ENCODE measurements around the gene TRIM50.
A peak's percentile ranks its signal among the peaks of the same experiment; 100 is the strongest.
"Not testable (repeated sequence)": the region's sequence is repeated elsewhere in the genome, so short reads cannot be mapped to it uniquely, and the experiment has no call there.

The TRIM50 gene

GRCh38 chr7:73350306-73351068, 22.6 kb upstream of the TRIM50 start:
- DNase-seq (ENCODE audit: extremely low read depth in 1 of 2, low read depth in 1 of 2): no peak

GRCh38 chr7:73349763-73350162, 21.9 kb upstream of the TRIM50 start:
- DNase-seq (ENCODE audit: extremely low read depth in 1 of 2, low read depth in 1 of 2): no peak

DNA sequence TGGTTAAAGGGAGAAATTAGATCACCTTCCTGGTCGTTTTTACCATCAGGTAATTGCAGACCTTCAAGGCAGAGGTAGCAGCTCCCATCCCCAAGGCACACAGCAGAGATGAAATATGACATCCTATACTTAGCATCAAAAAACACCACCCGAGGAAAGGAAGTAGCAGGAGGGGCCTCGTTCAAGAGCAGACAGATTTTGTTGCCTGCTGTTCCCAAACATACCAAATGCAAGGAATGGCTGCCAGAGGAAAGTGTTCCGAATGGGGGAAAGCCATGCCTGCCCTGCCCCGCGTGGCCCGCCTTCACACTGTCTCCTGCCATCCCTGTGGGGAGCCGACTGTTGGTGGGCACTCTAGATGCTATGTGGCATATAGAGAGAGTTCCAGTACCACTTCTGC, 18.1 kb upstream of the TRIM50 start:
- no peak for DNase-seq (ENCODE audit: extremely low read depth in 1 of 2, low read depth in 1 of 2)

DNA sequence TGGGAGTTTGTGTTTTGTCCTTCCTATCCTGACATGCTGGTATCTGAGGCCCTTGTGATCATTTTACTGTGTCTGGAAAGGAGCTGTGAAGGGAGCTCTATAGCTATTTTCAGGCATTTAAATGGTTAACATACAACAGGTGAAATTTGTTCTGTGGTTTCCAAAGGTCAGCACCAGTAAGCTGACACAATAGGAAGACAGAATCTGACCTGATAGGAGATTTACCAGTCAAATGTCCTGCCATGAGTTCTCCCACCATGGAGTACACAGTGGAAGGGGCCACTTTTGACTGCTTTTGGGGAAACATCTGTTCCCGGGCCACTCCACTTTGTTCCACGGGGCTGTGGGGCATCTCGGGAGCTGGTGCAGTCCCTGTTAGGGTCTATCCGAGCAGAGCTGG, 17.7 kb upstream of the TRIM50 start:
- no peak for DNase-seq (ENCODE audit: extremely low read depth in 1 of 2, low read depth in 1 of 2)

- DNase-seq (ENCODE audit: extremely low read depth in 1 of 2, low read depth in 1 of 2): no peak
These were observed 15.9 kb upstream of the TRIM50 start for GRCh38 chr7:73343671-73344380.

GRCh38 chr7:73342645-73343044, 14.8 kb upstream of the TRIM50 start:
- no peak for DNase-seq (ENCODE audit: extremely low read depth in 1 of 2, low read depth in 1 of 2)

DNA sequence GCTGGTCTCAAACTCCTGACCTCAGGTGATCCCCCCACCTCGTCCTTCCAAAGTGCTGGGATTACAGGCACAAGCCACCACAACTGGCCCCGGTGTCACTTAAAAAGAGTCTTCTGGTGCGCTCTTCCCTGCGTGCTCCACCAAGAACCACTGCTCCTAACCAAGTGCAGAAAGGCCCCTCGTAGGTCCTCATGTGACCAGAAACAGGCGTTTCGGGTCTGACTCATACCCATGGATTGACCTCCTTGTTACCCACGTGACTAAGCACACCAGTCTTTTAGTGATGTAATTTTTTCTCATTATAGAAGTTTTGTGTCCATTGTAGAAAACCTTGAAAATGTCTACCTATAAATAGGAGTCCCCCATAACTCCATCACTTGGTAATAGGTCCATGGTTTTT, 14.0 kb upstream of the TRIM50 start:
- no peak for DNase-seq (ENCODE audit: extremely low read depth in 1 of 2, low read depth in 1 of 2)

- DNase-seq (ENCODE audit: extremely low read depth in 1 of 2, low read depth in 1 of 2): no peak
These were observed 12.6 kb upstream of the TRIM50 start for GRCh38 chr7:73340514-73340913.

DNA sequence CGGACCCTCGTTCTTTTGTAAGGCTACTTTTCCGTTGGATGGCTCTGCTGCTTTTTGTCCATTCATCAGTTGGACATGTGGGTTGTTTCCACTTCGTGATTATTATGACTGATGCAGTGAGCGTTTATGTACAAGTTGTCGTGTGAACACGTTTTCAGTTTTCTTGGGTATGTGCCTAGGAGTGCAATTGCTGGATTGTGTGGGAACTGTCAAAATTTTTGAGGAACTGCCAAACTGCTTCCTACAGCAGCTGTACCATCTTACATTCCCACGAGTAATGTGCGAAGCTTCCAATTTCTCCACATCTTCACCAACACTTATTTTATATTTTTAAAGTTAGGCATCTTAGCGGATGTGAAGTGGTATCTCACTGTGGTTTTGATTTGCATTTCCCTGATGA, 10.4 kb upstream of the TRIM50 start:
- DNase-seq (ENCODE audit: extremely low read depth in 1 of 2, low read depth in 1 of 2): no peak

DNA sequence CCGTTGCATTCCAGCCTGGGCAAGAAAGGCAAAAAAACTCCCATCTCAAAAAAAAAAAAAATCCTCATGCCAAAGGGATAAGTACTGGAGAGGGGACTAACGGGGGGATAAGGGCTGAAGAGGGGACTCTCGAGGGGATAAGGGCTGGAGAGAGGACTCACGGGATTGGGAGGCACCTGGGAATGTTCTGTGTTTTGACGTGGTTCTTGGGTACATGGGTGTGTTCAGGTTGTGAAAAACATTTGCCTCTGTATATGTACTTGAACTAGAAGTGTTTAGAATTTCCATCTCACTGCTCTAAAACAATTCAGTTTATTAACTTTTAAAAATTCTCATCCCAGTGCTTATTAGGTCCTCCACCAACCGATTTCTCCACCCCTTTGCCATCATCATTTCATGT, 4.6 kb upstream of the TRIM50 start:
- DNase-seq (ENCODE audit: extremely low read depth in 1 of 2, low read depth in 1 of 2): no peak

DNA sequence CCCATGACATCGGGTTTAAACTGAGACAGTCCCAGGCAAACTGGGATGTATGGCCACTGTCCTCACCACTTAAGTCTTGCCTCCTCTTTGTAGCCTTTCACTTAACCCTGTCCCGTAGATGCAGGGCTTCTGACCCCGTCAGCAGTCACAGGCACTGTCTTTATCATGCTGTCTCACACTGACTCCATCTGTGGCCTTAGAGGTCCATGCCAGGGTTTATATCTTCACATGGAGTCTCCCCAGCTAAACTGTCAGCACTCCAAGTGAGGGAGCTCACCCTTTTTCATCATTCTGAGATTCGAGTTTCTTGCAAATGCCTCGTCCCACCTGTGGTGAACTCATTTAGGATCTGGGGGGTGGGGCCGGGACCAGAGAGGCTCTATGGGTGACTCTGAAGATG, 2.9 kb upstream of the TRIM50 start:
- DNase-seq (ENCODE audit: extremely low read depth in 1 of 2, low read depth in 1 of 2): no peak

DNA sequence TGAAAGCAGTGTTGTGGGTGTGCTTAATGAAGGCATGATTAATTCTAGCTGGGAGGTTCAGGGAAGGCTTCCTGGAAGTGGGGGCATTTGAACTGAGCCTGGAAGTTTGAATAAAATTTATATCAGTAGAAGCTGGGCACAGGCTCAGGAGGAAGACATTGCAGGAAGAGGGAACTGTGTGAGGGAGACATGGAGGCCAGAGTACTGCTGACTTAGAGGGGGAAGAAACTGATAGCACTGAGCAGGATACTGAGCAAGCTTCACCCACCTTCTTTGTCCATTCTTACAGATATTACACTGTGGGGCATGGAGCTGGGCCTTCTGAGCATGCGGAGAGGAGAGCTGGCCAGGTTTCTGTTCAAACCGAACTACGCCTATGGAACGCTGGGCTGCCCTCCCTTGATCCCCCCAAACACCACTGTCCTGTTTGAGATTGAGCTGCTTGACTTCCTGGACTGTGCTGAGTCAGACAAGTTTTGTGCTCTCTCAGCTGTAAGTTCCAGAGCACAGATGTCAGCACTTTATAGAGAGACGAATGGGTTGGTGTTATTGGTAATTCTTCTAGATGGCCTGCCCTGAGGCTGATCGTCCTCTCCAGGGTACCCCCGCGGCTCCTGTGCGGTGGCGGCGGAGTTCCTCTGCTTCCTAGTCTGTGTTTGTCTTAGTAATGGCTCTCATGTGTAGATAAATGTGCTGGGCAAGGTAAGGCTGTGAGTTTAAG, 2.1 kb upstream of the TRIM50 start:
- no peak for DNase-seq (ENCODE audit: extremely low read depth in 1 of 2, low read depth in 1 of 2)

DNA sequence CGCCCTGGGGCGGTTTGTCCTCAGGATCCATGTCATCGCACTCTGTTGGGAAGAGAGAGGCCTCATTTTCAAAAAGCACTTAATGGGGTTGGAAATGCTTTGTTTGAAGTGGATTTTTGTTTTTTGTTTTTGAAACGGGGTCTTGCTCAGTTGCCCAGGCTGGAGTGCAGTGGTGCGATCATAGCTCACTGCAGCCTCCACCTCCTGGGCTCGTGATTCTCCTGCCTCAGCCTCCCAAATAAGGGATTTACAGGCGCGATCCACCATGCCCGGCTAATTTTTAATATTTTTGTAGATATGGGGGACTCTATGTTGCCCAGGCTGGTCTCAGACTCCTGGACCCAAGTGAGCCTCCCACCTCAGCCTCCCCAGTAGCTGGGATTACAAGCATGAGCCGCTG, 814 bp upstream of the TRIM50 start:
- DNase-seq (ENCODE audit: extremely low read depth in 1 of 2, low read depth in 1 of 2): no peak

GRCh38 chr7:73327449-73327848, 433 bp downstream of the TRIM50 start:
- not testable (repeated sequence) for DNase-seq (ENCODE audit: extremely low read depth in 1 of 2, low read depth in 1 of 2)

DNA sequence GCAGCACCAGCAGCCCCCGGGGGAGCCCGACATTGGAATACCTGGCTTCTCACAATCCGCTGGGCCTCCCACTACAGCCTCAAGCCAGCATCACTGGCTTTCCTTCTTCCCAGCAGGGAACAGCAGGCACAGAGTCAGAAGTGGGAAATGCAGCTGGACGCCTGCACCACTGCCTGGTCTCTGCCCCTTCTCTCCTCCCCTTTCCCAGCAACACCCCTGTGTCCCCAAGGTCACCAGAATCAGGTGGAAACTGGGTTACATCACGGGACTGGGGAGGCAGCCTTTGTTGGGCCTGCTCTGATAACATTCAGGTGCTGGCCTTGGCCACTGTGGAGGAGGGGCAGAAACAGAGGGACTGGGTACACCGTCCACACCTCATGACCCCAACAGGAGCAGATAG, 2.5 kb downstream of the TRIM50 start:
- not testable (repeated sequence) for DNase-seq (ENCODE audit: extremely low read depth in 1 of 2, low read depth in 1 of 2)

- DNase-seq (ENCODE audit: extremely low read depth in 1 of 2, low read depth in 1 of 2): peak; percentile 13 to 28
These were observed 3.6 kb downstream of the TRIM50 start for GRCh38 chr7:73324081-73324845.

DNA sequence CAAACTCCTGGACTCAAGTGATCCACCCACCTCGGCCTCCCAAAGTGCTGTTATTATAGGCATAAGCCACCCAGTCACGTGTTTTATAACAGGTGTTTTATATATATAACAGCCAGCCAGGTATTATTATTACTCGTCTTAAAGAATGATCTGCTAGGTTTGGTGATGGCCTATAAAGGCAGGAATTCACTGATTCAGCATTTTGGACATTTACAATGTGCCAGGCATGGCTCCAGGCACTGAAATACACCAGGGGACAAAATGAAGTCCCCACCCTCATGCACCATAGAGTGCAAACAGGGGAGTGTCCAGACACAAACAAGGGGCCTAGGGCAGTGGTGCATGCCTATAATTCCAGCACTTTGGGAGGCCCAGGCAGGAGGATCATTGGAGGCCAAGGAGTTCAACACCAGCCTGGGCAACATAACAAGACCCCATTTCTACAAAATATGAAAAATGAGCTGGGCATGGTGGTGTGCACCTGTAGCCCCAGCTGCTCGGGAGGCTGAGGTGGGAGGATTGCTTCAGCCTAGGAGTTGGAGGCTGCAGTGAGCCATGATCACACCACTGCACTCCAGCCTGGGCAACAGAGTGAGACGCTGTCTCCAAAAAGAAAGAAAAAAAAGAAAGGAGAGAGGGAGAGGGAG, 4.3 kb downstream of the TRIM50 start:
- not testable (repeated sequence) for DNase-seq (ENCODE audit: extremely low read depth in 1 of 2, low read depth in 1 of 2)

GRCh38 chr7:73320009-73320408, 7.9 kb downstream of the TRIM50 start:
- DNase-seq (ENCODE audit: extremely low read depth in 1 of 2, low read depth in 1 of 2): not testable (repeated sequence)

DNA sequence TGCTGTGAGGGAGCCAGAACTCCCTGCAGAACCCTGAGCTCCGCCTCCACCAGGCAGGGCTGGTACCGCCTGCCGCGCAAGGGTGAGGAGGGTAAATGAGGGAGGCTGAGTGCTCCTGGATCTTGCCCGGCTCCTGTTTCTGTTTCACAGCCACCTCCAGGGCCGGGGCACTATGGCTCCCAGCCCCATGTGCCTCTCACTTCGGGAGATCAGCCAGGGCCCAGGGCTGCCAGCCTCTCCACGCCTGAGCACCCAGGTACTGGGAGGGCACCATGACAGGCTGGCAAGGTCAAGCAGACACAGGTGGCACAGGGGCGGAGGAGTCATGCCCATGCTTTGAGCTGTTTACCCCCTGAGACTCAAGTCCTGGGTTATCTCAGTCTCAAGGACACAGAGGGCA, 8.3 kb downstream of the TRIM50 start:
- DNase-seq (ENCODE audit: extremely low read depth in 1 of 2, low read depth in 1 of 2): not testable (repeated sequence)

- DNase-seq (ENCODE audit: extremely low read depth in 1 of 2, low read depth in 1 of 2): not testable (repeated sequence)
These were observed 9.2 kb downstream of the TRIM50 start for GRCh38 chr7:73318656-73319204.

All from stimulated activated CD8-positive, alpha-beta memory T cell treated with anti-CD3 and anti-CD28 coated beads, Interleukin-7, amount 100 ng/mL, for 48 hours (primary cell).